A673 (cell line): ENCODE measurements around the gene FAM9C. TPM values are rescaled to one million over a fixed set of nuclear protein-coding genes. Genes with fewer than 3 reads are reported as not detected.

Experiments
- BruUV-seq: library from RNA; stranded (reverse); fragments of 400-500 nt; replicated peaks from 2 replicates; lab custom pipeline; 2021; lab: Mats Ljungman, UMichigan
- CTCF ChIA-PET: fragments of 300-600 bp; sonication (Branson Sonifier 250); formaldehyde crosslinking; loops from one replicate; lab custom pipeline; 2022; ENCODE audit warnings: antibody characterized with exemption; lab: Charles Lee
- POLR2A ChIA-PET: fragments of 300-600 bp; sonication (Branson Sonifier 250); formaldehyde crosslinking; loops from one replicate; lab custom pipeline; 2022; ENCODE audit warnings: antibody characterized with exemption; ENCODE audit not compliant: low non-redundant PET; lab: Charles Lee
- DNase-seq: peaks from one replicate; pipeline ENCODE4 v3.0.0-alpha.2; 2015; ENCODE audit warnings: low spot score
- H3K27ac ChIP-seq: fragments of 200-600 bp; sonication (generic); 2 replicates; pipeline ENCODE4 v1.5.1; 2016; ENCODE audit warnings: mixed run types, low read depth, mild to moderate bottlenecking, mixed read lengths, antibody characterized with exemption, low read length; ENCODE audit not compliant: poor library complexity, severe bottlenecking
- H3K27me3 ChIP-seq: fragments of 200-600 bp; sonication (generic); replicated peaks from 2 replicates; pipeline ENCODE4 v1.6.1; 2017; ENCODE audit warnings: mixed run types, low read depth, mild to moderate bottlenecking, mixed read lengths, antibody characterized with exemption, low read length; ENCODE audit not compliant: insufficient read depth, poor library complexity
- H3K36me3 ChIP-seq: fragments of 200-600 bp; sonication (generic); 2 replicates; pipeline ENCODE4 v1.6.1; 2016; ENCODE audit warnings: mixed run types, mild to moderate bottlenecking, mixed read lengths, antibody characterized with exemption, low read length; ENCODE audit not compliant: insufficient read depth, poor library complexity, severe bottlenecking
- H3K4me1 ChIP-seq: fragments of 200-600 bp; sonication (generic); 2 replicates; pipeline ENCODE4 v1.6.1; 2017; ENCODE audit warnings: mixed run types, mild to moderate bottlenecking, mixed read lengths, antibody characterized with exemption, low read length; ENCODE audit not compliant: insufficient read depth, poor library complexity, severe bottlenecking
- H3K4me3 ChIP-seq: fragments of 200-600 bp; sonication (generic); 2 replicates; pipeline ENCODE4 v1.5.1; 2016; ENCODE audit warnings: low read depth, mixed run types, mild to moderate bottlenecking, mixed read lengths, low read length; ENCODE audit not compliant: poor library complexity, severe bottlenecking
- H3K9me3 ChIP-seq: fragments of 200-600 bp; sonication (generic); 2 replicates; pipeline ENCODE4 v1.6.1; 2016; ENCODE audit warnings: mixed run types, low read depth, mild to moderate bottlenecking, mixed read lengths, antibody characterized with exemption, low read length; ENCODE audit not compliant: poor library complexity, severe bottlenecking
- CTCF ChIP-seq: fragments of 300-800, 200-600 bp; sonication (generic); conservative IDR thresholded peaks from 2 replicates; pipeline ENCODE4 v1.5.1; 2017; ENCODE audit warnings: low read depth, mild to moderate bottlenecking, antibody characterized with exemption, low read length, moderate library complexity, mixed read lengths
- EZH2 ChIP-seq: fragments of 200-600 bp; sonication (generic); IDR thresholded peaks from 2 replicates; pipeline ENCODE4 v1.6.1; 2017; ENCODE audit warnings: borderline replicate concordance, low read depth, mild to moderate bottlenecking, mixed read lengths, antibody characterized with exemption, low read length; ENCODE audit not compliant: poor library complexity, severe bottlenecking
- intact Hi-C: fragments of 100-400 bp; cut with micrococcal nuclease; formaldehyde crosslinking; loops from one replicate; pipeline ENCODE4 v1.10.0; 2022; ENCODE audit not compliant: unreplicated experiment
- total RNA-seq: library from RNA; stranded (reverse); gene quantifications from 2 replicates; pipeline ENCODE4 v1.2.3, GENCODE V29; 2021

The FAM9C gene
- total RNA-seq, 1 experiment from 2014 or later, result not detected

GRCh38 chrX:13051529-13052172 lies 7.2 kb upstream of the FAM9C start:
- no peaks in the 10 kb centered on the region for H3K27me3 ChIP-seq
- POLR2A ChIA-PET, result no interaction called here
- no TSS peak for BruUV-seq
- no peak for DNase-seq
- no peaks in the 10 kb centered on the region for H3K9me3 ChIP-seq
- no peaks in the 10 kb centered on the region for H3K4me1 ChIP-seq
- intact Hi-C loops, result no loop called here
- no peaks in the 10 kb centered on the region for H3K36me3 ChIP-seq
- no peak for TF ChIP-seq CTCF
- no peak for TF ChIP-seq EZH2
- CTCF ChIA-PET, result no interaction called here
- no peak overlapping the region for H3K4me3 ChIP-seq
- H3K27ac ChIP-seq, result no peak overlapping the region

- CTCF ChIA-PET, result no interaction called here
- no TSS peak for BruUV-seq
- H3K9me3 ChIP-seq, result no peaks in the 10 kb centered on the region
- TF ChIP-seq CTCF, result no peak
- TF ChIP-seq EZH2, result no peak
- no peaks in the 10 kb centered on the region for H3K4me1 ChIP-seq
- POLR2A ChIA-PET, result no interaction called here
- intact Hi-C loops, result no loop called here
- DNase-seq, result no peak
- H3K27ac ChIP-seq, result no peak overlapping the region
- H3K36me3 ChIP-seq, result no peaks in the 10 kb centered on the region
- no peak overlapping the region for H3K4me3 ChIP-seq
- H3K27me3 ChIP-seq, result no peaks in the 10 kb centered on the region
Observed at GRCh38 chrX:13051167-13051528, 6.7 kb upstream of the FAM9C start.

GRCh38 chrX:13050151-13050550 lies 5.7 kb upstream of the FAM9C start:
- H3K4me1 ChIP-seq, result no peaks in the 10 kb centered on the region
- DNase-seq, result no peak
- ChIA-PET POLR2A (no interaction called here), CTCF (no interaction called here)
- no TSS peak for BruUV-seq
- H3K27me3 ChIP-seq, result no peaks in the 10 kb centered on the region
- no peaks in the 10 kb centered on the region for H3K9me3 ChIP-seq
- no peaks in the 10 kb centered on the region for H3K36me3 ChIP-seq
- H3K4me3 ChIP-seq, result no peak overlapping the region
- intact Hi-C loops, result no loop called here
- no peak overlapping the region for H3K27ac ChIP-seq
- no peak for TF ChIP-seq CTCF
- TF ChIP-seq EZH2, result no peak
